ENCODE data around the gene GOLM1.

DNA sequence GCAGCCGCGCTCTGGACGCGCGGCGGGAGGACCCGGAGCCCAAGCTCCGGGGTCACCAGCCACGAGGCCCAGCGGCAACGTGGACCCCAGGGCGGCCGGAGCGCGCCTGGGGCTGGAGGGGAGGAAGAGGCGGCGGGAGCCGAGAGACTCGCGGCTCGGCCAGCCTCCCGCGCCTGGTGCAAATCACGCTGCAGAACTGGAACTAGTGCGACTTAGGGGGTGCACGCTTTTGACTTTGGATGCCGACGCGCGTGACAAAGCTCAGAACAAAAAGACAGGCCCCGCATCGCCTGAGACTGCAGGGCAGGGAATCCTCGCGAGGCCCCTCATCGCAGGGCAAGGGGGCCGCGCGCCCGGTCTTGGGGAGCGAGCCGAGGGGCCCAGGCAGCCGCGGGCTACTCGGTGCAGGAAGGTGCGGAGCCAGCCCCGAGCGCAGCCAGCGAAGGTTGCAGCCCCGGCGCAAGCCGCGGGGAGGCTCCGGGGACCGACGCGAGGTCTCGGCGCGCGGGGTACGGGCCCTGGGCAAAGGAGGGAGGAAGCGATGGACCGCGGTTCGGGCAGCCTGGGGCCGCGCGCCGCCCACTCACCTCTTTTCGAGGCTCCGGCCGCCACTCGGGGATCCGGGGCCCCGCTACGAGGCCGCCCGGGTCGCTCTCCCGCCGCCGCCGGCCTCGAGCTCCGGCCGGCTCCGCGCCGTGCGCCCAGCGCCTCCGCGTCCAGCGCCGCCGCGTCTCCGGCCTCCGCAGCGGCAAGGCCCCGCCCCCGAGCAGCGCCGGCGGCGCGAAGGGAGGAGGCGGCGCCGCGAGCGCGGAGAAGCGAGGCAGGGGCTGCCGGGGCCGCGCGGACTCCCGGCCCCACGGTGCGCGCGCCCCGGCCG is at the start of gene GOLM1:
- TF ChIP-seq, protein P1, sequence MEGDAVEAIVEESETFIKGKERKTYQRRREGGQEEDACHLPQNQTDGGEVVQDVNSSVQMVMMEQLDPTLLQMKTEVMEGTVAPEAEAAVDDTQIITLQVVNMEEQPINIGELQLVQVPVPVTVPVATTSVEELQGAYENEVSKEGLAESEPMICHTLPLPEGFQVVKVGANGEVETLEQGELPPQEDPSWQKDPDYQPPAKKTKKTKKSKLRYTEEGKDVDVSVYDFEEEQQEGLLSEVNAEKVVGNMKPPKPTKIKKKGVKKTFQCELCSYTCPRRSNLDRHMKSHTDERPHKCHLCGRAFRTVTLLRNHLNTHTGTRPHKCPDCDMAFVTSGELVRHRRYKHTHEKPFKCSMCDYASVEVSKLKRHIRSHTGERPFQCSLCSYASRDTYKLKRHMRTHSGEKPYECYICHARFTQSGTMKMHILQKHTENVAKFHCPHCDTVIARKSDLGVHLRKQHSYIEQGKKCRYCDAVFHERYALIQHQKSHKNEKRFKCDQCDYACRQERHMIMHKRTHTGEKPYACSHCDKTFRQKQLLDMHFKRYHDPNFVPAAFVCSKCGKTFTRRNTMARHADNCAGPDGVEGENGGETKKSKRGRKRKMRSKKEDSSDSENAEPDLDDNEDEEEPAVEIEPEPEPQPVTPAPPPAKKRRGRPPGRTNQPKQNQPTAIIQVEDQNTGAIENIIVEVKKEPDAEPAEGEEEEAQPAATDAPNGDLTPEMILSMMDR (IDR thresholded peaks at IDR 0.05) = peak in 1 of 4 donors; percentile 11
- TF ChIP-seq POLR2A (IDR thresholded peaks at IDR 0.05) = no peak
